ENCODE results near the gene PADI1. TPM values are rescaled to one million over a fixed set of nuclear protein-coding genes. Genes with fewer than 3 reads are reported as not detected.
A peak's percentile ranks its signal among the peaks of the same experiment; 100 is the strongest.

Gene PADI1
- total RNA-seq, 1 donor from 2014 or later: not detected

DNA sequence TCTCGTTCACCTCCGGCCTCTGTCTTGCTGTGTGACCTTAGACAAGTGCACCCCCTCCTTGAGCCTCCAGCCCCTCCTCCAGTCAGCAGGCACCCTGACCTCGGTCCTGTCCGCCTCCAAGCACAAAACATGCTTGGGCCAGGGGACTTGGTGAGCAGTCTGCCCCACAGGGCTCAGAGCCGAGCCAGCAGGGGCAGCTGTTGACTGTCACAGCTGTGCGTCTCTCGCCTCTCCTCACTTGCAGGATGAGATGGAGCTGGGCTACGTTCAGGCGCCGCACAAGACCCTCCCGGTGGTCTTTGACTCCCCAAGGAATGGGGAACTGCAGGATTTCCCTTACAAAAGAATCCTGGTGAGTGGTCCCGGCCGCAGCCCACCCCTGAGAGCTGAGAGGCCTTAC, 68.2 kb downstream of the PADI1 start:
- Histone ChIP-seq H3K79me2 (ENCODE audit: insufficient read depth, low read length) (no peaks in the 10 kb centered on the region), H3K4me1 (ENCODE audit: insufficient read depth, low read length) (peaks cover 4% of the 10 kb centered on the region), H3K27ac (ENCODE audit: low read depth, low read length) (no peak overlapping the region), H3K4me2 (ENCODE audit: low read length) (no peak overlapping the region), H4K20me1 (ENCODE audit: insufficient read depth, low read length) (no peaks in the 10 kb centered on the region), H2AFZ (ENCODE audit: low read depth, low read length) (no peak overlapping the region), H3K36me3 (ENCODE audit: insufficient read depth, low read length) (no peaks in the 10 kb centered on the region), H3K9ac (ENCODE audit: low read length) (no peak overlapping the region), H3K9me3 (ENCODE audit: insufficient read depth, low read depth, low read length) (no peaks in the 10 kb centered on the region), H3K4me3 (ENCODE audit: insufficient read depth, low read depth, low read length) (no peak overlapping the region), H3K27me3 (ENCODE audit: insufficient read depth, low read length) (no peaks in the 10 kb centered on the region)
- DNase-seq (ENCODE audit: low read depth) (no peak), FAIRE-seq (no peak)
- Mint-ChIP-seq H3K9me3 (ENCODE audit: unreplicated experiment) (no peaks in the 10 kb centered on the region), H3K27ac (ENCODE audit: unreplicated experiment) (no peak overlapping the region), H3K27me3 (ENCODE audit: low read depth, unreplicated experiment) (peaks cover 10% of the 10 kb centered on the region), H3K4me3 (ENCODE audit: unreplicated experiment) (no peak overlapping the region), H3K36me3 (ENCODE audit: low read depth, unreplicated experiment) (no peaks in the 10 kb centered on the region), H3K4me1 (ENCODE audit: low read depth, unreplicated experiment) (no peaks in the 10 kb centered on the region)
- no peak for TF ChIP-seq CTCF (IDR thresholded peaks at IDR 0.05; ENCODE audit: insufficient read depth, low read depth, low read length)
- TF ChIP-seq EZH2 (IDR thresholded peaks at IDR 0.05; ENCODE audit: insufficient read depth, low read length): no peak

GRCh38 chr1:17274186-17275170, 69.5 kb downstream of the PADI1 start:
- Histone ChIP-seq H2AFZ (ENCODE audit: low read depth, low read length) (no peak overlapping the region), H3K9ac (ENCODE audit: low read length) (no peak overlapping the region), H3K4me1 (ENCODE audit: insufficient read depth, low read length) (peaks cover 4% of the 10 kb centered on the region), H3K27ac (ENCODE audit: low read depth, low read length) (no peak overlapping the region), H3K27me3 (ENCODE audit: insufficient read depth, low read length) (no peaks in the 10 kb centered on the region), H3K4me3 (ENCODE audit: insufficient read depth, low read depth, low read length) (no peak overlapping the region), H3K36me3 (ENCODE audit: insufficient read depth, low read length) (no peaks in the 10 kb centered on the region), H4K20me1 (ENCODE audit: insufficient read depth, low read length) (no peaks in the 10 kb centered on the region), H3K9me3 (ENCODE audit: insufficient read depth, low read depth, low read length) (no peaks in the 10 kb centered on the region), H3K79me2 (ENCODE audit: insufficient read depth, low read length) (no peaks in the 10 kb centered on the region), H3K4me2 (ENCODE audit: low read length) (no peak overlapping the region)
- Mint-ChIP-seq H3K4me1 (ENCODE audit: low read depth, unreplicated experiment) (no peaks in the 10 kb centered on the region), H3K27ac (ENCODE audit: unreplicated experiment) (no peak overlapping the region), H3K4me3 (ENCODE audit: unreplicated experiment) (no peak overlapping the region), H3K9me3 (ENCODE audit: unreplicated experiment) (no peaks in the 10 kb centered on the region), H3K27me3 (ENCODE audit: low read depth, unreplicated experiment) (peaks cover 19% of the 10 kb centered on the region), H3K36me3 (ENCODE audit: low read depth, unreplicated experiment) (no peaks in the 10 kb centered on the region)
- no peak for TF ChIP-seq EZH2 (IDR thresholded peaks at IDR 0.05; ENCODE audit: insufficient read depth, low read length)
- peak; percentile 48 for TF ChIP-seq CTCF (IDR thresholded peaks at IDR 0.05; ENCODE audit: insufficient read depth, low read depth, low read length)
- DNase-seq (ENCODE audit: low read depth) (no peak), FAIRE-seq (no peak)

DNA sequence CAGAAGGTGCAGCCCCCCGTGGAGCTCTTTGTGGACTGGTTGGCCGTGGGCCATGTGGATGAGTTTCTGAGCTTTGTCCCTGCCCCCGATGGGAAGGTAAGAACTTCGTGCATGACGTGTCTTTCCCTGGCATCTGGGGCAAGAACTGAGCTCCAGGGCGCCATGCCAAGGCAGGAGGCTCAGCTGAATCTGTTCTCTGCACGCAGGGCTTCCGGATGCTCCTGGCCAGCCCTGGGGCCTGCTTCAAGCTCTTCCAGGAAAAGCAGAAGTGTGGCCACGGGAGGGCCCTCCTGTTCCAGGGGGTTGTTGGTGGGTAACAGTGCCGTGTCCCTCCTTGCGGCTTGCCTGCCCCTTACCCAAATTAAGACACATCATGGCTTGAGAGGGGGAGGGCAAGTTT, 71.6 kb downstream of the PADI1 start:
- Histone ChIP-seq H2AFZ (ENCODE audit: low read depth, low read length) (peak overlapping the region; percentile 41), H3K27me3 (ENCODE audit: insufficient read depth, low read length) (no peaks in the 10 kb centered on the region), H3K36me3 (ENCODE audit: insufficient read depth, low read length) (no peaks in the 10 kb centered on the region), H3K4me1 (ENCODE audit: insufficient read depth, low read length) (peaks cover 4% of the 10 kb centered on the region), H4K20me1 (ENCODE audit: insufficient read depth, low read length) (no peaks in the 10 kb centered on the region), H3K4me3 (ENCODE audit: insufficient read depth, low read depth, low read length) (no peak overlapping the region), H3K9ac (ENCODE audit: low read length) (no peak overlapping the region), H3K79me2 (ENCODE audit: insufficient read depth, low read length) (no peaks in the 10 kb centered on the region), H3K9me3 (ENCODE audit: insufficient read depth, low read depth, low read length) (no peaks in the 10 kb centered on the region), H3K27ac (ENCODE audit: low read depth, low read length) (no peak overlapping the region), H3K4me2 (ENCODE audit: low read length) (no peak overlapping the region)
- TF ChIP-seq CTCF (IDR thresholded peaks at IDR 0.05; ENCODE audit: insufficient read depth, low read depth, low read length): no peak
- no peak for TF ChIP-seq EZH2 (IDR thresholded peaks at IDR 0.05; ENCODE audit: insufficient read depth, low read length)
- DNase-seq (ENCODE audit: low read depth) (peak; percentile 70), FAIRE-seq (no peak)
- peaks cover 25% of the 10 kb centered on the region for H3K27me3 Mint-ChIP-seq (ENCODE audit: low read depth, unreplicated experiment)
- no peaks in the 10 kb centered on the region for H3K4me1 Mint-ChIP-seq (ENCODE audit: low read depth, unreplicated experiment)
- no peaks in the 10 kb centered on the region for H3K36me3 Mint-ChIP-seq (ENCODE audit: low read depth, unreplicated experiment)
- no peak overlapping the region for H3K27ac Mint-ChIP-seq (ENCODE audit: unreplicated experiment)
- H3K4me3 Mint-ChIP-seq (ENCODE audit: unreplicated experiment): no peak overlapping the region
- H3K9me3 Mint-ChIP-seq (ENCODE audit: unreplicated experiment): no peaks in the 10 kb centered on the region
